HL-60 (cell line): ENCODE data around the gene CFAP61.

ENCODE experiments used
- DNase-seq, 2 experiments: peaks; one replicate each; pipeline ENCODE4 v3.0.0-alpha.2; 2010 to 2020; ENCODE audit warnings: low read depth in 1 of 2, low spot score in 1 of 2
- H3K27ac ChIP-seq: fragments of 250-450 bp; sonication (Bioruptor Pico); replicated peaks from 2 replicates; pipeline ENCODE4 v1.5.1; 2020; ENCODE audit warnings: mild to moderate bottlenecking, moderate library complexity
- H3K27me3 ChIP-seq: fragments of 250-450 bp; sonication (Bioruptor Pico); 2 replicates; pipeline ENCODE4 v1.5.1; 2021; ENCODE audit warnings: mild to moderate bottlenecking, moderate library complexity; ENCODE audit not compliant: insufficient read depth, poor library complexity, severe bottlenecking
- H3K4me3 ChIP-seq: replicated peaks from 2 replicates; pipeline ENCODE4 v1.5.1; 2011; ENCODE audit warnings: mild to moderate bottlenecking, control low read depth, low read length; ENCODE audit not compliant: insufficient read depth
- CTCF ChIP-seq: IDR thresholded peaks from one replicate; pipeline ENCODE4 v1.5.1; 2011; ENCODE audit warnings: low read length, control low read depth, inconsistent platforms; ENCODE audit not compliant: insufficient read depth
- GABPA ChIP-seq: IDR thresholded peaks from 2 replicates; pipeline ENCODE4 v1.6.1; 2012; ENCODE audit warnings: low read depth
- POLR2AphosphoS5 ChIP-seq: IDR thresholded peaks from 2 replicates; pipeline ENCODE4 v1.6.1; 2012; ENCODE audit warnings: low read depth
- REST ChIP-seq: IDR thresholded peaks from 2 replicates; pipeline ENCODE4 v1.6.1; 2012; ENCODE audit warnings: low read depth; ENCODE audit not compliant: insufficient replicate concordance
- SPI1 ChIP-seq: IDR thresholded peaks from 2 replicates; pipeline ENCODE4 v1.6.1; 2012; ENCODE audit warnings: low read depth, mild to moderate bottlenecking, borderline replicate concordance

CFAP61 gene

DNA sequence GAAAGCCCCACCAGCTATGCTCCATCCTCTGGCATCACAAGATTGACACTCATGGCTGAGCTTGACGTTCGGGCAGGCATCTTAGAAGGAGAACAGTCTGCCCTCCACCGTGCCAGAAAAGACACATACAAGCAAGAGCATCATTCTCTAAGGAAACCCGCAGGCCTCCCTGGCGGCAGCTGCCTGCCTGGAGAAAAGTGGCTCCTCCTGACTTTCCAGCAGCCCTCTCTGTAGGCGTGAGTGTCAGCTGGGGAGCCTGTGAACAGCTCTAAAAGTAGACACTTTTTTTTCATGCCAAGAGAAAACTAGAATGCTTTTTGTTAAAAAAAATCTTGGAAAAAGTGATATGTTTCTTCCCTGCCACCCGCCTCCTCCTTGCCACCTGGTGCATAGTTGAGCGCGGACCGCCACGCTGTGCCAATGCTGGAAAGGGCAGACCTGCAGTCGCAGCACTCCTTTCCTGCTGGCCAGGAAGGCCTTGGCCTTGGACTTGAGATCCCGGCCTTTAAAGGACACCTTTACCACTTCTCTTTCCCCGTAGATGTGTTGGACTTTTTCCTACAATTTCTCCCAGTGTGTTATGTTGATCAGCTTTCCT, 285.9 kb downstream of the CFAP61 start:
- Histone ChIP-seq H3K27me3 (no peaks in the 10 kb centered on the region), H3K4me3 (no peak overlapping the region), H3K27ac (no peak overlapping the region)
- no peak for DNase-seq
- no peak for TF ChIP-seq CTCF
- no peak for TF ChIP-seq REST
- TF ChIP-seq POLR2AphosphoS5: no peak
- no peak for TF ChIP-seq GABPA
- no peak for TF ChIP-seq SPI1

DNA sequence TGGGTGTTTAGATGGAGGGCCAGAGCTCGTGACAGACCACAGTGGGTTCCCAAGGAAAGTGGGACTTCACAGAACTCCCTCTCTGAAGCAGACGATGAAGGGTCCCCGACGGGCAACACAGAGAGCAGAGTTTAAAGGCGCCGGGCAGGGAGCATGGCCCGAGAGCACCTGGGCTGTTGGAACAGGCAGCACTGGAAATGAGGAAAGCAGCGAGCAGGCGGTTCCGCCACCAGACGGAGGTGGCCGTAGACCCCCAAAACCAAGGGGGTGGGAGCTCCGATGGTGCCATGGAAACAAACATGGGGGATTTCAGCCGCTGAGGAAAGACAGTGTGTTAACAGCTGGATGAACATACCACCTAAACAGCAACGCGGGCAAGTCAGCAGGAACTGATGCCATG, 288.1 kb downstream of the CFAP61 start:
- DNase-seq: no peak
- H3K27ac ChIP-seq: no peak overlapping the region
- TF ChIP-seq GABPA (no peak), POLR2AphosphoS5 (no peak)
- H3K27me3 ChIP-seq: no peaks in the 10 kb centered on the region
- no peak overlapping the region for H3K4me3 ChIP-seq

GRCh38 chr20:20341371-20341770, 289.0 kb downstream of the CFAP61 start:
- TF ChIP-seq POLR2AphosphoS5 (no peak), CTCF (no peak), SPI1 (no peak), GABPA (no peak), REST (no peak)
- DNase-seq: no peak
- Histone ChIP-seq H3K27me3 (no peaks in the 10 kb centered on the region), H3K27ac (no peak overlapping the region), H3K4me3 (no peak overlapping the region)

- TF ChIP-seq CTCF: no peak
- TF ChIP-seq POLR2AphosphoS5: no peak
- TF ChIP-seq REST: no peak
- TF ChIP-seq GABPA: no peak
- TF ChIP-seq SPI1: no peak
- Histone ChIP-seq H3K27me3 (no peaks in the 10 kb centered on the region), H3K4me3 (no peak overlapping the region), H3K27ac (no peak overlapping the region)
- DNase-seq: no peak
These were observed 289.7 kb downstream of the CFAP61 start for GRCh38 chr20:20342066-20342465.
